PC-3 (cell line): ENCODE results near the gene ELL2. TPM values are rescaled to one million over a fixed set of nuclear protein-coding genes. Genes with fewer than 3 reads are reported as not detected.

Experiments
- ATAC-seq: fragments of 200-7000 bp; cut with Tn5 transposase; 2 replicates; pipeline ENCODE4 v1.9.1; 2020; ENCODE audit warnings: mild to moderate bottlenecking, moderate library complexity
- BruUV-seq: library from RNA; stranded (reverse); fragments of 400-500 nt; replicated peaks from 2 replicates; lab custom pipeline; 2021; lab: Mats Ljungman, UMichigan
- CTCF ChIA-PET: fragments of 300-600 bp; sonication (Branson Sonifier 250); formaldehyde crosslinking; loops from one replicate; lab custom pipeline; 2022; ENCODE audit warnings: antibody characterized with exemption; lab: Charles Lee
- POLR2A ChIA-PET: fragments of 300-600 bp; sonication (Branson Sonifier 250); formaldehyde crosslinking; loops from one replicate; lab custom pipeline; 2022; ENCODE audit warnings: antibody characterized with exemption; ENCODE audit not compliant: unreplicated experiment; lab: Charles Lee
- DNase-seq: peaks from one replicate; pipeline ENCODE4 v3.0.0-alpha.2; 2015
- H2AFZ ChIP-seq: fragments of 300-600 bp; sonication (generic); 2 replicates; pipeline ENCODE4 v1.6.0; 2016; ENCODE audit warnings: antibody characterized with exemption, low read length
- H3F3A ChIP-seq: fragments of 300-600 bp; sonication (generic); one replicate; pipeline ENCODE4 v1.6.0; 2017; ENCODE audit warnings: antibody characterized with exemption, low read length, control low read depth, mild to moderate bottlenecking; ENCODE audit not compliant: unreplicated experiment
- H3K27ac ChIP-seq: fragments of 300-600 bp; sonication (generic); 2 replicates; pipeline ENCODE4 v1.5.1; 2016; ENCODE audit warnings: mild to moderate bottlenecking, low read length
- H3K27me3 ChIP-seq: fragments of 300-600 bp; sonication (generic); 2 replicates; pipeline ENCODE4 v1.6.1; 2016; ENCODE audit warnings: low read length, mixed read lengths
- H3K36me3 ChIP-seq: fragments of 300-600 bp; sonication (generic); 2 replicates; pipeline ENCODE4 v1.6.1; 2016; ENCODE audit warnings: low read depth, mixed run types, low read length, mixed read lengths
- H3K4me1 ChIP-seq: fragments of 300-600 bp; sonication (generic); 2 replicates; pipeline ENCODE4 v1.5.1; 2016; ENCODE audit warnings: low read length; ENCODE audit not compliant: insufficient read depth
- H3K4me2 ChIP-seq: fragments of 300-600 bp; sonication (generic); 2 replicates; pipeline ENCODE4 v1.6.0; 2016; ENCODE audit warnings: low read length
- H3K4me3 ChIP-seq: fragments of 300-600 bp; sonication (generic); 2 replicates; pipeline ENCODE4 v1.5.1; 2016; ENCODE audit warnings: mild to moderate bottlenecking, low read length, mixed read lengths
- H3K79me2 ChIP-seq: fragments of 300-600 bp; sonication (generic); 2 replicates; pipeline ENCODE4 v1.6.1; 2017; ENCODE audit warnings: low read length, mixed read lengths
- H3K9ac ChIP-seq: fragments of 300-600 bp; sonication (generic); 2 replicates; pipeline ENCODE4 v1.6.0; 2016; ENCODE audit warnings: mild to moderate bottlenecking, low read length
- H3K9me2 ChIP-seq: fragments of 300-600 bp; sonication (generic); replicated peaks from 2 replicates; pipeline ENCODE4 v1.6.1; 2016; ENCODE audit warnings: mixed run types, low read length, mixed read lengths
- H3K9me3 ChIP-seq: fragments of 300-600 bp; sonication (generic); 2 replicates; pipeline ENCODE4 v1.6.1; 2016; ENCODE audit warnings: low read length, mixed read lengths
- H4K20me1 ChIP-seq: fragments of 300-600 bp; sonication (generic); 2 replicates; pipeline ENCODE4 v1.6.1; 2016; ENCODE audit warnings: low read length, mixed read lengths
- CTCF ChIP-seq: fragments of 300-600 bp; sonication (generic); conservative IDR thresholded peaks from 2 replicates; pipeline ENCODE4 v1.5.1; 2017; ENCODE audit warnings: antibody characterized with exemption, low read depth, mild to moderate bottlenecking, low read length
- EZH2 ChIP-seq: fragments of 300-600 bp; sonication (generic); IDR thresholded peaks from one replicate; pipeline ENCODE4 v1.6.1; 2017; ENCODE audit warnings: antibody characterized with exemption, mild to moderate bottlenecking, low read length; ENCODE audit not compliant: unreplicated experiment
- EZH2phosphoT487 ChIP-seq: fragments of 300-600 bp; sonication (generic); IDR thresholded peaks from 2 replicates; pipeline ENCODE4 v1.6.1; 2018; ENCODE audit warnings: mild to moderate bottlenecking, antibody characterized with exemption, low read length, borderline replicate concordance
- intact Hi-C: fragments of 100-400 bp; cut with micrococcal nuclease; formaldehyde crosslinking; loops from 2 replicates; pipeline ENCODE4 v1.9.0; 2023
- total RNA-seq: library from RNA; depleted of rRNA; stranded (reverse); fragments of >200 nt; gene quantifications from 2 replicates; pipeline ENCODE4 v1.2.3, GENCODE V29; 2014

ELL2 gene
- total RNA-seq, 1 experiment from 2014 or later: 72.2 TPM

GRCh38 chr5:95925939-95926338 lies 35.7 kb downstream of the ELL2 start:
- Histone ChIP-seq H3K36me3 (peaks cover 15% of the 10 kb centered on the region), H3K4me1 (no peaks in the 10 kb centered on the region), H2AFZ (no peak overlapping the region), H3K79me2 (peaks cover 82% of the 10 kb centered on the region), H3K4me3 (no peak overlapping the region), H3F3A (no peaks in the 10 kb centered on the region), H3K9ac (no peak overlapping the region), H4K20me1 (peaks cover 11% of the 10 kb centered on the region; the same call in 1 of the 2 replicates), H3K4me2 (no peak overlapping the region), H3K9me2 (no peaks in the 10 kb centered on the region), H3K27me3 (no peaks in the 10 kb centered on the region), H3K27ac (no peak overlapping the region), H3K9me3 (no peaks in the 10 kb centered on the region)
- ChIA-PET CTCF (no interaction called here), POLR2A (no interaction called here)
- no peak for ATAC-seq
- DNase-seq: no peak
- intact Hi-C loops: no loop called here
- BruUV-seq: no TSS peak
- TF ChIP-seq EZH2phosphoT487 (no peak), CTCF (no peak), EZH2 (no peak)

GRCh38 chr5:95925378-95925744 lies 36.3 kb downstream of the ELL2 start:
- Histone ChIP-seq H3K36me3 (peaks cover 11% of the 10 kb centered on the region), H3K4me3 (no peak overlapping the region), H3K4me1 (no peaks in the 10 kb centered on the region), H3K79me2 (peaks cover 82% of the 10 kb centered on the region), H3K27ac (no peak overlapping the region), H3K27me3 (no peaks in the 10 kb centered on the region), H3F3A (no peaks in the 10 kb centered on the region), H3K9me2 (no peaks in the 10 kb centered on the region), H3K9ac (no peak overlapping the region), H2AFZ (no peak overlapping the region), H3K9me3 (no peaks in the 10 kb centered on the region), H4K20me1 (peaks cover 16% of the 10 kb centered on the region; the same call in 1 of the 2 replicates), H3K4me2 (no peak overlapping the region)
- CTCF ChIA-PET: no interaction called here
- no peak for DNase-seq
- no TSS peak for BruUV-seq
- TF ChIP-seq EZH2phosphoT487: no peak
- no peak for TF ChIP-seq CTCF
- TF ChIP-seq EZH2: no peak
- intact Hi-C loops: no loop called here
- POLR2A ChIA-PET: no interaction called here
- no peak for ATAC-seq

- Histone ChIP-seq H3K9me3 (no peaks in the 10 kb centered on the region), H3K9ac (no peak overlapping the region), H3K27ac (no peak overlapping the region), H3K9me2 (no peaks in the 10 kb centered on the region), H3K4me2 (no peak overlapping the region), H2AFZ (no peak overlapping the region), H4K20me1 (peaks cover 17% of the 10 kb centered on the region; the same call in 1 of the 2 replicates), H3K27me3 (no peaks in the 10 kb centered on the region), H3K36me3 (peaks cover 11% of the 10 kb centered on the region), H3K79me2 (peaks cover 79% of the 10 kb centered on the region), H3F3A (no peaks in the 10 kb centered on the region), H3K4me1 (no peaks in the 10 kb centered on the region), H3K4me3 (no peak overlapping the region)
- ATAC-seq: no peak
- TF ChIP-seq EZH2phosphoT487 (no peak), EZH2 (no peak), CTCF (no peak)
- POLR2A ChIA-PET: no interaction called here
- no peak for DNase-seq
- no TSS peak for BruUV-seq
- CTCF ChIA-PET: no interaction called here
- intact Hi-C loops: no loop called here
Measured at GRCh38 chr5:95924720-95925377, 36.8 kb downstream of the ELL2 start.
